ENCODE results near the gene APEH. TPM values are rescaled to one million over a fixed set of nuclear protein-coding genes. Genes with fewer than 3 reads are reported as not detected.

APEH gene
- total and polyA plus RNA-seq, 2 donors from 2014 or later: 138 to 143 TPM

GRCh38 chr3:49626796-49627195, 47.4 kb upstream of the APEH start:
- no peak for TF ChIP-seq CTCF (IDR thresholded peaks at IDR 0.05; ENCODE audit: borderline replicate concordance, extremely low read depth, insufficient read depth)
- H3K9ac ChIP-seq (ENCODE audit: low read length in 3 of 3): no peak overlapping the region
- no peak overlapping the region for H3K4me3 ChIP-seq (ENCODE audit: low read length in 3 of 3)
- no peak overlapping the region for H3K27ac ChIP-seq (ENCODE audit: low read depth in 2 of 2, low read length in 2 of 2)
- no peak for FAIRE-seq
- no peaks in the 10 kb centered on the region for H3K4me1 ChIP-seq (ENCODE audit: control insufficient read depth in 2 of 3, insufficient read depth in 2 of 3, low read depth in 1 of 3, low read length in 3 of 3)
- no peak for DNase-seq
- no peaks in the 10 kb centered on the region for H3K9me3 ChIP-seq (ENCODE audit: control insufficient read depth in 2 of 3, insufficient read depth in 1 of 3, low read length in 3 of 3)
- intact Hi-C loops (cut with DNase I): no loop called here
- no peaks in the 10 kb centered on the region for H3K27me3 ChIP-seq (ENCODE audit: control insufficient read depth, insufficient read depth, low read length)
- no peaks in the 10 kb centered on the region for H3K36me3 ChIP-seq (ENCODE audit: control insufficient read depth in 2 of 3, insufficient read depth in 3 of 3, low read length in 3 of 3)

- no peaks in the 10 kb centered on the region for H3K27me3 ChIP-seq (ENCODE audit: control insufficient read depth, insufficient read depth, low read length)
- no peaks in the 10 kb centered on the region for H3K4me1 ChIP-seq (ENCODE audit: control insufficient read depth in 2 of 3, insufficient read depth in 2 of 3, low read depth in 1 of 3, low read length in 3 of 3)
- H3K27ac ChIP-seq (ENCODE audit: low read depth in 2 of 2, low read length in 2 of 2): no peak overlapping the region
- DNase-seq: no peak
- FAIRE-seq: no peak
- H3K36me3 ChIP-seq (ENCODE audit: control insufficient read depth in 2 of 3, insufficient read depth in 3 of 3, low read length in 3 of 3): no peaks in the 10 kb centered on the region
- H3K9me3 ChIP-seq (ENCODE audit: control insufficient read depth in 2 of 3, insufficient read depth in 1 of 3, low read length in 3 of 3): no peaks in the 10 kb centered on the region
- no peak overlapping the region for H3K4me3 ChIP-seq (ENCODE audit: low read length in 3 of 3)
- no peak for TF ChIP-seq CTCF (IDR thresholded peaks at IDR 0.05; ENCODE audit: borderline replicate concordance, extremely low read depth, insufficient read depth)
- no peak overlapping the region for H3K9ac ChIP-seq (ENCODE audit: low read length in 3 of 3)
- intact Hi-C loops (cut with DNase I): no loop called here
These were observed 46.5 kb upstream of the APEH start for GRCh38 chr3:49627634-49628033.

- Histone ChIP-seq H3K9ac (ENCODE audit: low read length in 3 of 3) (no peak overlapping the region), H3K4me3 (ENCODE audit: low read length in 3 of 3) (no peak overlapping the region), H3K4me1 (ENCODE audit: control insufficient read depth in 2 of 3, insufficient read depth in 2 of 3, low read depth in 1 of 3, low read length in 3 of 3) (no peaks in the 10 kb centered on the region), H3K9me3 (ENCODE audit: control insufficient read depth in 2 of 3, insufficient read depth in 1 of 3, low read length in 3 of 3) (no peaks in the 10 kb centered on the region), H3K36me3 (ENCODE audit: control insufficient read depth in 2 of 3, insufficient read depth in 3 of 3, low read length in 3 of 3) (no peaks in the 10 kb centered on the region), H3K27me3 (ENCODE audit: control insufficient read depth, insufficient read depth, low read length) (no peaks in the 10 kb centered on the region), H3K27ac (ENCODE audit: low read depth in 2 of 2, low read length in 2 of 2) (no peak overlapping the region)
- intact Hi-C loops (cut with DNase I): no loop called here
- no peak for TF ChIP-seq CTCF (IDR thresholded peaks at IDR 0.05; ENCODE audit: borderline replicate concordance, extremely low read depth, insufficient read depth)
- DNase-seq (no peak), FAIRE-seq (no peak)
These were observed 45.9 kb upstream of the APEH start for GRCh38 chr3:49628249-49628648.

- no peaks in the 10 kb centered on the region for H3K9me3 ChIP-seq (ENCODE audit: control insufficient read depth in 2 of 3, insufficient read depth in 1 of 3, low read length in 3 of 3)
- DNase-seq (no peak), FAIRE-seq (no peak)
- no peaks in the 10 kb centered on the region for H3K27me3 ChIP-seq (ENCODE audit: control insufficient read depth, insufficient read depth, low read length)
- H3K9ac ChIP-seq (ENCODE audit: low read length in 3 of 3): no peak overlapping the region
- TF ChIP-seq CTCF (IDR thresholded peaks at IDR 0.05; ENCODE audit: borderline replicate concordance, extremely low read depth, insufficient read depth): no peak
- H3K27ac ChIP-seq (ENCODE audit: low read depth in 2 of 2, low read length in 2 of 2): no peak overlapping the region
- intact Hi-C loops (cut with DNase I): no loop called here
- H3K4me1 ChIP-seq (ENCODE audit: control insufficient read depth in 2 of 3, insufficient read depth in 2 of 3, low read depth in 1 of 3, low read length in 3 of 3): no peaks in the 10 kb centered on the region
- no peak overlapping the region for H3K4me3 ChIP-seq (ENCODE audit: low read length in 3 of 3)
- H3K36me3 ChIP-seq (ENCODE audit: control insufficient read depth in 2 of 3, insufficient read depth in 3 of 3, low read length in 3 of 3): no peaks in the 10 kb centered on the region
These were observed 44.7 kb upstream of the APEH start for GRCh38 chr3:49629451-49629850.

Data from kidney (tissue), 14 donors.